ENCODE data around the gene SDC1. TPM values are rescaled to one million over a fixed set of nuclear protein-coding genes. Genes with fewer than 3 reads are reported as not detected.

The SDC1 gene
- total RNA-seq, 1 donor from 2014 or later, result 127 TPM

Small RNA genes within 50 kb of the gene (small RNA-seq; reads per million reads assigned to genes)
- gene RN7SL140P (ENCODE audit: low replicate concordance) (not detected), gene RNU6-961P (ENCODE audit: low replicate concordance) (not detected), gene RNU7-113P (ENCODE audit: low replicate concordance) (not detected)

Other genes starting within 250 kb of the SDC1 start
- 14.7 TPM for gene WDR35, start 235.0 kb downstream of the SDC1 start, total RNA-seq
- 0.30 TPM for gene MATN3, start 212.5 kb downstream of the SDC1 start, total RNA-seq
- gene LAPTM4A, start 173.5 kb downstream of the SDC1 start, total RNA-seq, result 206 TPM
- gene PUM2, start 125.7 kb upstream of the SDC1 start, total RNA-seq, result 90.6 TPM
- 157 TPM for gene RHOB, start 221.9 kb upstream of the SDC1 start, total RNA-seq

Data from skin of body (tissue), 2 donors.